Mesenchymal stem cell (in vitro differentiated cells and primary cell): Measurements from ENCODE around the gene RASAL2.

Source experiments
- DNase-seq: peaks from one replicate; pipeline ENCODE4 v3.0.0-alpha.2; 2013
- H2AFZ ChIP-seq: one replicate; pipeline ENCODE4 v1.6.1; 2013; ENCODE audit warnings: low read depth, mild to moderate bottlenecking, control low read depth, inconsistent platforms, low read length, moderate library complexity
- H2AK5ac ChIP-seq: 2 replicates; pipeline ENCODE4 v1.6.1; 2013; ENCODE audit warnings: low read length, moderate library complexity, mild to moderate bottlenecking, inconsistent platforms; ENCODE audit not compliant: severe bottlenecking
- H2BK120ac ChIP-seq: one replicate; pipeline ENCODE4 v1.6.1; 2013; ENCODE audit warnings: low read depth, mild to moderate bottlenecking, inconsistent platforms, low read length, moderate library complexity
- H2BK12ac ChIP-seq, 2 experiments: one replicate each; pipeline ENCODE4 v1.6.1; 2013; ENCODE audit warnings: inconsistent platforms in 2 of 2, low read length in 2 of 2, mild to moderate bottlenecking in 2 of 2, moderate library complexity in 2 of 2, control low read depth in 1 of 2
- H2BK15ac ChIP-seq: one replicate; pipeline ENCODE4 v1.6.1; 2013; ENCODE audit warnings: mild to moderate bottlenecking, low read depth, inconsistent platforms; ENCODE audit not compliant: poor library complexity, severe bottlenecking
- H2BK5ac ChIP-seq: 2 replicates; pipeline ENCODE4 v1.6.1; 2013; ENCODE audit warnings: low read depth, mild to moderate bottlenecking, low read length, control low read depth, inconsistent platforms; ENCODE audit not compliant: poor library complexity, severe bottlenecking
- H3K14ac ChIP-seq, 2 experiments: one replicate each; pipeline ENCODE4 v1.6.1; 2013; ENCODE audit warnings: inconsistent platforms in 2 of 2, low read length in 2 of 2, control low read depth in 1 of 2, mild to moderate bottlenecking in 1 of 2, moderate library complexity in 1 of 2
- H3K18ac ChIP-seq, 2 experiments: one replicate each; pipeline ENCODE4 v1.6.1; 2013; ENCODE audit warnings: inconsistent platforms in 2 of 2, low read length in 2 of 2, control low read depth in 1 of 2, low read depth in 1 of 2, mild to moderate bottlenecking in 1 of 2
- H3K23ac ChIP-seq, 2 experiments: one replicate each; pipeline ENCODE4 v1.6.1; 2013; ENCODE audit warnings: inconsistent platforms in 2 of 2, low read length in 2 of 2, mild to moderate bottlenecking in 2 of 2, moderate library complexity in 2 of 2, control low read depth in 1 of 2
- H3K27ac ChIP-seq: 2 replicates; pipeline ENCODE4 v1.5.1; 2013; ENCODE audit warnings: mild to moderate bottlenecking, moderate library complexity, low read length, control low read depth, inconsistent platforms; ENCODE audit not compliant: poor library complexity, severe bottlenecking
- H3K27me3 ChIP-seq, 2 experiments: 2 replicates each; pipeline versions ENCODE4 v1.6.1 to v1.7.0; 2013; ENCODE audit warnings: low read length in 2 of 2, mild to moderate bottlenecking in 2 of 2, moderate library complexity in 2 of 2, control low read depth in 1 of 2, inconsistent platforms in 1 of 2; ENCODE audit not compliant: control insufficient read depth in 1 of 2, insufficient read depth in 1 of 2
- H3K36me3 ChIP-seq, 2 experiments: 2 replicates each; pipeline versions ENCODE4 v1.6.1 to v1.7.0; 2013; ENCODE audit warnings: low read length in 2 of 2, control low read depth in 1 of 2, inconsistent platforms in 1 of 2, low read depth in 1 of 2, mild to moderate bottlenecking in 1 of 2; ENCODE audit not compliant: insufficient read depth in 2 of 2, control insufficient read depth in 1 of 2
- H3K4ac ChIP-seq, 2 experiments: one replicate each; pipeline ENCODE4 v1.6.1; 2013; ENCODE audit warnings: inconsistent platforms in 2 of 2, low read length in 2 of 2, mild to moderate bottlenecking in 2 of 2, moderate library complexity in 2 of 2, control low read depth in 1 of 2, low read depth in 1 of 2
- H3K4me1 ChIP-seq: 2 replicates; pipeline ENCODE4 v1.6.1; 2013; ENCODE audit warnings: low read depth, low read length, control low read depth; ENCODE audit not compliant: control insufficient read depth, insufficient read depth
- H3K4me2 ChIP-seq: 2 replicates; pipeline ENCODE4 v1.6.1; 2013; ENCODE audit warnings: low read length, mild to moderate bottlenecking, inconsistent platforms; ENCODE audit not compliant: poor library complexity, severe bottlenecking
- H3K4me3 ChIP-seq, 2 experiments: 2 replicates each; pipeline versions ENCODE4 v1.5.1 to v1.7.0; 2013; ENCODE audit warnings: low read length in 2 of 2, mild to moderate bottlenecking in 2 of 2, control low read depth in 1 of 2, low read depth in 1 of 2; ENCODE audit not compliant: insufficient read depth in 1 of 2
- H3K79me1 ChIP-seq: replicated peaks from 2 replicates; pipeline ENCODE4 v1.6.1; 2013; ENCODE audit warnings: mild to moderate bottlenecking, control low read depth, low read length, inconsistent platforms; ENCODE audit not compliant: poor library complexity, severe bottlenecking
- H3K9ac ChIP-seq: 2 replicates; pipeline ENCODE4 v1.7.0; 2013; ENCODE audit warnings: mild to moderate bottlenecking, low read length, moderate library complexity
- H3K9me3 ChIP-seq: 2 replicates; pipeline ENCODE4 v1.7.0; 2013; ENCODE audit warnings: mild to moderate bottlenecking, low read length; ENCODE audit not compliant: control insufficient read depth
- H4K8ac ChIP-seq: one replicate; pipeline ENCODE4 v1.6.1; 2013; ENCODE audit warnings: inconsistent platforms, mild to moderate bottlenecking, low read length, moderate library complexity
- H4K91ac ChIP-seq: one replicate; pipeline ENCODE4 v1.6.1; 2013; ENCODE audit warnings: mild to moderate bottlenecking, low read length, inconsistent platforms
- WGBS: methylation state at CpG from one replicate; pipeline ENCODE4 v1.1.7; 2013; ENCODE audit warnings: mixed read lengths; 5-methylcytosine and 5-hydroxymethylcytosine counted together

RASAL2 gene

DNA sequence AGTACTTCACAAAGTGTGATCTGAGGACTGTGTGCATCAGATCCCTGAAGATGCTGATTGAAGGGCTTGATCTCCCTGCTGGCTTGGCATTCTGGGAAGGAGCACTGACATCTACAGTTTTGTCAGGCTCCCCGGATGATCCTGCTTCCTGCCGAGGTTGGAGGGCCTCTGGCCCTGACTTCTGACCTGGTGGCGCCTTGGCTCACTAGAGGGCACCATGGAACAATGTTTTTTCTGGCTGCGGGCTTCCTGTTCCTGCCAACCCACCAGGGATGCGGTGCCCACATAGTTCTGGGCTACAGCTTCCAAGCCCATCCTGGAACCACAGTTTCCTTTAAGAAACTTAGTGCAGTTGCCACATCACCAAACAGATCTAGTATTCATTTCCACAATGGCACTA, 38.8 kb upstream of the RASAL2 start:
- no peak overlapping the region for H3K18ac ChIP-seq
- H3K4me3 ChIP-seq, result no peak overlapping the region
- H2BK12ac ChIP-seq, result no peak overlapping the region
- 56% methylated on average over 5 of the region's 5 CpGs for WGBS
- no peak overlapping the region for H3K4ac ChIP-seq
- no peak overlapping the region for H2BK120ac ChIP-seq
- no peak overlapping the region for H2BK5ac ChIP-seq
- no peak overlapping the region for H3K4me2 ChIP-seq
- H3K27ac ChIP-seq, result no peak overlapping the region
- H2AK5ac ChIP-seq, result no peak overlapping the region
- H4K8ac ChIP-seq, result no peak overlapping the region
- H3K79me1 ChIP-seq, result no peaks in the 10 kb centered on the region
- no peak overlapping the region for H2BK15ac ChIP-seq
- H3K9me3 ChIP-seq, result no peaks in the 10 kb centered on the region
- H3K9ac ChIP-seq, result peak overlapping the region; percentile 24
- DNase-seq, result no peak
- no peaks in the 10 kb centered on the region for H3K27me3 ChIP-seq
- no peak overlapping the region for H3K23ac ChIP-seq
- H2AFZ ChIP-seq, result peak overlapping the region; percentile 8
- H4K91ac ChIP-seq, result no peak overlapping the region
- H3K4me1 ChIP-seq, result peaks cover 13% of the 10 kb centered on the region
- H3K14ac ChIP-seq, result no peak overlapping the region
- no peaks in the 10 kb centered on the region for H3K36me3 ChIP-seq

DNA sequence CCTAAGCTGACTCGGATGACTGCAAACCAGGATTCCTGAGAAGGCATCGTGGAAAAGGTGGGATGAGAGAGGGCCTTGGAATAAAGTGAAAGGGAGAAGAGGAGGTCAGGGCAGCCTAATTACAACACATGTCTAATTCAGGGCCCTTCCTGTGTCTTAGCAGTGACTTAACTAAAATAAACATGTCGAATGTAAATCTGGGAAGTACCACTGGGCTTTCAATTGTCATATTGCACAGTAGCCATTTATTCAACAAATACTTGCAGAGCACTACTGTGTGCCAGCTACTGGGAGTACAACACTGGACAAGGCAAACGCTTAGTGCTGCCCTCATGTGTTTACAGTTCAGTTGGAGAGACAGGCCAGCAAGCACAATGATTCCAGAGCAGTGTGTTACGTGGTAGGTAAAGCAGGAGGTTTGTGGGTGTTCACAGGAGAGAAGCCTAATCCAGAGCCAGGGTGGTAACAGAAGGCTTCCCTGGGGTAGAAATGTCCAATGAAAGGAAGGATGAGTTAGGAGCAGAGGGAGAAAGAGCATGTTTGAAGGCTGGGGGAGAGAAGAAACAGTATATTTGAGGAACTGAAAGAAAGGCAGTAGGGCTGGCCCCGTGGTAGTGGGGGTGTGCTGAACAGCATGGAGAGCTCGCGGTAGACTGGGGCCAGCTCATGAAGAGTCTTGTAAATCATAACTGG, 38.0 kb upstream of the RASAL2 start:
- Histone ChIP-seq H3K4me1 (peaks cover 15% of the 10 kb centered on the region), H3K36me3 (no peaks in the 10 kb centered on the region), H3K9ac (peak overlapping the region; percentile 1), H3K79me1 (no peaks in the 10 kb centered on the region), H3K27ac (no peak overlapping the region), H3K14ac (no peak overlapping the region), H3K27me3 (no peaks in the 10 kb centered on the region), H2BK12ac (peak overlapping the region in 1 of 2 experiments; percentile 16), H3K4me3 (no peak overlapping the region), H2BK15ac (no peak overlapping the region), H4K8ac (no peak overlapping the region), H2AK5ac (peak overlapping the region; percentile 20), H2BK5ac (no peak overlapping the region), H3K4ac (no peak overlapping the region), H3K18ac (peak overlapping the region in 1 of 2 experiments; percentile 6), H3K9me3 (no peaks in the 10 kb centered on the region), H3K4me2 (no peak overlapping the region), H2BK120ac (peak overlapping the region; percentile 11), H4K91ac (no peak overlapping the region), H2AFZ (no peak overlapping the region), H3K23ac (no peak overlapping the region)
- 62% methylated on average over 8 of the region's 8 CpGs for WGBS
- peak; percentile 63 for DNase-seq

DNA sequence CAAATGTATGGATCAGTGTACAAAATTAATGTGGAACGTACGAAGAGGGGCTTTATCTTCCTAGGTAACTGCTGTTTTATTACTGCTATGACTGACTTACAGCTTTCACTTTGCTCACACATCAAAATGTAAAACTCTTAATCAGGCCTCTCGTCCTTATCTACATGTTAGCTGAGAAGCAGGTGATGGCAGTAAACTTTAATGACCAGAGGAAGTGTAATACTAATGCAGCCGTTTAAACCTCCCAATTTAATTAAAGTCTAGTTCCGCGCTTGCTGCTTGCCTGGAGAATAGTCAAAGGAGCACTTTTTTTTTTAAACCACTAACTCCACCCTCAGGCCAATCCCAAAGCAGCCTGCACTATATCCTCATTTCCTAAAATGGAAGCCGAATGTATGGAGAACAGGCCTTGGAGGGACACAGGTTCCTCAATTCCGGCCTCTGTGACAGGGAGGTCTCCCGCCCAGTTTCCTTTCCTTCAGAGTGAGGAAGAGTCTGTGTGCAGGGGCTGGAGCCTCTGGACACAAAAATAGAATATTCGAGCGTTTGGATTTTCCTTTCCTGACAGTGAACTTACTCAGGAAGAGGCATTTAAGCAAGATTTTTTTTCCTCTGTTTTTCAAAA, 36.7 kb upstream of the RASAL2 start:
- H3K4me3 ChIP-seq, result peak overlapping the region in 1 of 2 experiments; percentile 13
- H3K4ac ChIP-seq, result no peak overlapping the region
- WGBS, result 83% methylated on average over 11 of the region's 11 CpGs
- no peak overlapping the region for H4K8ac ChIP-seq
- H2AFZ ChIP-seq, result no peak overlapping the region
- no peak overlapping the region for H3K23ac ChIP-seq
- H3K4me1 ChIP-seq, result peaks cover 16% of the 10 kb centered on the region
- no peak overlapping the region for H4K91ac ChIP-seq
- no peak overlapping the region for H3K27ac ChIP-seq
- peak overlapping the region; percentile 73 for H3K9ac ChIP-seq
- no peaks in the 10 kb centered on the region for H3K9me3 ChIP-seq
- no peaks in the 10 kb centered on the region for H3K79me1 ChIP-seq
- no peak overlapping the region for H2AK5ac ChIP-seq
- no peaks in the 10 kb centered on the region for H3K36me3 ChIP-seq
- H3K4me2 ChIP-seq, result no peak overlapping the region
- no peak overlapping the region for H2BK5ac ChIP-seq
- H2BK12ac ChIP-seq, result no peak overlapping the region
- H2BK120ac ChIP-seq, result peak overlapping the region; percentile 11
- H3K14ac ChIP-seq, result no peak overlapping the region
- H3K18ac ChIP-seq, result no peak overlapping the region
- no peaks in the 10 kb centered on the region for H3K27me3 ChIP-seq
- no peak for DNase-seq
- H2BK15ac ChIP-seq, result no peak overlapping the region

DNA sequence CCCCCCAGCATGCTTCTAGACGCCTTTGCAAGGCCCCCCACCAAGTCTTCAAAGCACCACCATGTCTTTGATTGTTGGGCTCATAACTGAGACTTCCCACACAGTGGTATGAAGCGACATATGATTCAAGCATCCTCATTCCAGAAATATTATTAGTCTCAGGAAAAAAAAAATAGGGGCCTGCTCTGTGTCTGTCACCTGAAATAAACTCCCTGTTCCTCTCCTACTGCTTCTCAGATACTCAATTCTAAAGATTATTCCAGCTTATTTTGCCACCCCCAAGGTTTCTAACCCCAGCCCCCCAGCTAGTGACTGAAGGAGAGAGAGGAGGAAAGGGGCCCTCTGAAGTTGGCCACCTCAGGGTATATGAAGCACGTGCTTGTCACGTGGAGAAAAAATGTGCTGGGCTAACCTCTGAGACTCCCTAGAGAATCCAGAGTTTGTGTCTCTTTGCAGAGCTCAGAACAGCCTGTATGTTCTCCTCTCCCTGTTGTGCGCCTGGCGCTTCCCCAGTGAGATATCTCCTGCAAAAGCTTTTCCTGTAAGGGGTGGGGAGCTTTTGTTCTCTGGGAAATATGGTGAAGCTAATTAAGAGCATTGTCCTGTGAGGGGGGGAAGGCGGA, 35.9 kb upstream of the RASAL2 start:
- no peaks in the 10 kb centered on the region for H3K79me1 ChIP-seq
- H3K36me3 ChIP-seq, result no peaks in the 10 kb centered on the region

More for the DNA sequence above, 35.9 kb upstream of the RASAL2 start:
- no peak overlapping the region for H2AFZ ChIP-seq
- peak overlapping the region; percentile 73 for H3K9ac ChIP-seq
- no peaks in the 10 kb centered on the region for H3K9me3 ChIP-seq
- H3K14ac ChIP-seq, result no peak overlapping the region
- H3K4me1 ChIP-seq, result peaks cover 16% of the 10 kb centered on the region
- no peak overlapping the region for H3K23ac ChIP-seq
- H3K27ac ChIP-seq, result peak overlapping the region; percentile 52
- H4K91ac ChIP-seq, result no peak overlapping the region
- DNase-seq, result peak; percentile 47
- no peak overlapping the region for H2BK15ac ChIP-seq
- no peaks in the 10 kb centered on the region for H3K27me3 ChIP-seq
- peak overlapping the region; percentile 28 to 67 for H3K18ac ChIP-seq
- H2AK5ac ChIP-seq, result peak overlapping the region; percentile 83
- H3K4me3 ChIP-seq, result peak overlapping the region in 1 of 2 experiments; percentile 36
- H2BK12ac ChIP-seq, result peak overlapping the region in 1 of 2 experiments; percentile 21
- H3K4me2 ChIP-seq, result no peak overlapping the region
- no peak overlapping the region for H4K8ac ChIP-seq
- no peak overlapping the region for H3K4ac ChIP-seq
- H2BK5ac ChIP-seq, result peak overlapping the region; percentile 66
- 43% methylated on average over 7 of the region's 7 CpGs for WGBS
- H2BK120ac ChIP-seq, result no peak overlapping the region
